ENCODE measurements around the gene KLHL10.
A peak's percentile ranks its signal among the peaks of the same experiment; 100 is the strongest.

The KLHL10 gene

GRCh38 chr17:41810659-41811548, 26.7 kb upstream of the KLHL10 start:
- no peak for TF ChIP-seq CTCF (IDR thresholded peaks at IDR 0.05; ENCODE audit: low read depth, low read length, missing control alignments)
- peak overlapping the region; percentile 97 for H3K4me3 ChIP-seq (replicated peaks; ENCODE audit: low read depth, low read length)
- DNase-seq (ENCODE audit: extremely low read depth, low read depth): no peak

- TF ChIP-seq CTCF (IDR thresholded peaks at IDR 0.05; ENCODE audit: low read depth, low read length, missing control alignments): peak; percentile 51
- H3K4me3 ChIP-seq (replicated peaks; ENCODE audit: low read depth, low read length): peak within 1 kb of the TSS; percentile 97
- DNase-seq (ENCODE audit: extremely low read depth, low read depth): no peak
These were observed 25.9 kb upstream of the KLHL10 start, which contains the start of gene P3H4 for GRCh38 chr17:41811549-41812380. TSS of gene P3H4 (minus strand) at chr17:41811949. CDS start at chr17:41811915, 34 bp downstream.

GRCh38 chr17:41812381-41813151, 25.1 kb upstream of the KLHL10 start, which contains the start of gene FKBP10:
TSS of gene FKBP10 (plus strand) at chr17:41813004. CDS start at chr17:41813035, 31 bp downstream.
- peak; percentile 67 for DNase-seq (ENCODE audit: extremely low read depth, low read depth)
- no peak for TF ChIP-seq CTCF (IDR thresholded peaks at IDR 0.05; ENCODE audit: low read depth, low read length, missing control alignments)

GRCh38 chr17:41813152-41813680, 24.4 kb upstream of the KLHL10 start:
- H3K4me3 ChIP-seq (replicated peaks; ENCODE audit: low read depth, low read length): peak overlapping the region; percentile 97
- no peak for TF ChIP-seq CTCF (IDR thresholded peaks at IDR 0.05; ENCODE audit: low read depth, low read length, missing control alignments)
- no peak for DNase-seq (ENCODE audit: extremely low read depth, low read depth)

More at GRCh38 chr17:41812381-41813151, 25.1 kb upstream of the KLHL10 start, which contains the start of gene FKBP10:
- H3K4me3 ChIP-seq (replicated peaks; ENCODE audit: low read depth, low read length): peak within 1 kb of the TSS; percentile 97

- TF ChIP-seq CTCF (IDR thresholded peaks at IDR 0.05; ENCODE audit: low read depth, low read length, missing control alignments): no peak
- H3K4me3 ChIP-seq (replicated peaks; ENCODE audit: low read depth, low read length): peak overlapping the region; percentile 97
- DNase-seq (ENCODE audit: extremely low read depth, low read depth): no peak
These were observed 23.9 kb upstream of the KLHL10 start for GRCh38 chr17:41813699-41814124.

- TF ChIP-seq CTCF (IDR thresholded peaks at IDR 0.05; ENCODE audit: low read depth, low read length, missing control alignments): no peak
- no peak for DNase-seq (ENCODE audit: extremely low read depth, low read depth)
- peak overlapping the region; percentile 97 for H3K4me3 ChIP-seq (replicated peaks; ENCODE audit: low read depth, low read length)
These were observed 23.4 kb upstream of the KLHL10 start for GRCh38 chr17:41814195-41814594.
